SK-N-SH (cell line): ENCODE measurements around the gene CEP126.

Experiments
- CTCF ChIP-seq: fragments of 200-600 bp; sonication (generic); IDR thresholded peaks from 2 replicates; pipeline ENCODE4 v1.6.1; 2017; ENCODE audit warnings: antibody characterized with exemption, mild to moderate bottlenecking, moderate library complexity
- POLR2AphosphoS5 ChIP-seq: IDR thresholded peaks from 2 replicates; pipeline ENCODE4 v1.6.1; 2012; ENCODE audit warnings: low read depth, low read length

GRCh38 chr11:101914738-101915426 is at the start of gene CEP126:
- peak; percentile 48 for TF ChIP-seq CTCF
- no peak; the same call in 1 of the 2 replicates for TF ChIP-seq POLR2AphosphoS5
